Measurements from ENCODE around the gene KITLG. TPM values are rescaled to one million over a fixed set of nuclear protein-coding genes. Genes with fewer than 3 reads are reported as not detected.

Gene KITLG
- total RNA-seq, 1 experiment from 2014 or later: 570 TPM

GRCh38 chr12:88577537-88577936, 2.7 kb downstream of the KITLG start (continued):
- TF ChIP-seq, protein P1, sequence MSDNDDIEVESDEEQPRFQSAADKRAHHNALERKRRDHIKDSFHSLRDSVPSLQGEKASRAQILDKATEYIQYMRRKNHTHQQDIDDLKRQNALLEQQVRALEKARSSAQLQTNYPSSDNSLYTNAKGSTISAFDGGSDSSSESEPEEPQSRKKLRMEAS (IDR thresholded peaks at IDR 0.05): 0 out of 2 replicates have a peak, but pooled peaks have one; percentile 8
- no peak for TF ChIP-seq EGR1 (IDR thresholded peaks at IDR 0.05; ENCODE audit: low read depth)

GRCh38 chr12:88576866-88577265, 3.4 kb downstream of the KITLG start:
- POLR2A ChIA-PET: interaction anchor here (1.6 to 5.1 kb wide), 2 partner anchors 355 to 370 kb away, joined by 4 to 53 read pairs; no protein-coding TSS in a partner anchor
- Histone ChIP-seq H3K4me3 (replicated peaks in 1 of 2; ENCODE audit: low read depth in 1 of 2, low read length in 2 of 2) (peak overlapping the region; percentile 22 to 86), H3K36me3 (ENCODE audit: control insufficient read depth in 1 of 2, insufficient read depth in 2 of 2, low read length in 2 of 2) (peaks cover 26 to 67% of the 10 kb centered on the region in 2 experiments; a peak in 3 of 4 replicates), H2AFZ (ENCODE audit: low read depth, low read length, poor library complexity, severe bottlenecking) (no peak overlapping the region), H3K79me2 (ENCODE audit: insufficient read depth, low read length) (peaks cover 100% of the 10 kb centered on the region), H3K27me3 (ENCODE audit: insufficient read depth, low read length) (no peaks in the 10 kb centered on the region), H3K4me1 (ENCODE audit: control insufficient read depth in 1 of 2, insufficient read depth in 2 of 2, low read length in 2 of 2) (peaks cover 55 to 77% of the 10 kb centered on the region in 2 experiments), H3K9me3 (ENCODE audit: control insufficient read depth in 1 of 2, insufficient read depth in 1 of 2, low read depth in 1 of 2, low read length in 2 of 2) (no peaks in the 10 kb centered on the region), H3K9me2 (ENCODE audit: insufficient read depth) (no peaks in the 10 kb centered on the region), H3K9ac (ENCODE audit: low read length) (peak overlapping the region; percentile 21), H3K4me2 (ENCODE audit: low read length) (peak overlapping the region; percentile 85), H4K20me1 (ENCODE audit: insufficient read depth) (peaks cover 68% of the 10 kb centered on the region), H3K27ac (ENCODE audit: low read depth, low read length) (peak overlapping the region; percentile 93; the same call in 1 of the 2 replicates)
- no peak for DNase-seq (ENCODE audit: low read depth, low spot score)
- RAD21 ChIA-PET (ENCODE audit: low non-redundant PET in 1 of 2, low total read pairs in 2 of 2, uncharacterized antibody in 2 of 2, unreplicated experiment in 2 of 2): no interaction called here
- ATAC-seq: no peak
- intact Hi-C loops (cut with micrococcal nuclease): loop anchor here (5.0 to 10.0 kb wide), 2 partner anchors 355 to 388 kb away; no protein-coding TSS in a partner anchor
- TF ChIP-seq CTCF (IDR thresholded peaks at IDR 0.05 in 2 of 3, conservative IDR thresholded peaks at IDR 0.05 in 1 of 3; ENCODE audit: borderline replicate concordance in 1 of 3, insufficient read depth in 1 of 3, low read depth in 2 of 3, low read length in 2 of 3): no peak
- 0 out of 2 replicates have a peak, but pooled peaks have one; percentile 22 for TF ChIP-seq JUND (IDR thresholded peaks at IDR 0.05)
- no peak for TF ChIP-seq POLR2A (IDR thresholded peaks at IDR 0.05; ENCODE audit: borderline replicate concordance, extremely low read depth, insufficient read depth, insufficient read length)
- CTCF ChIA-PET: no interaction called here
- BruUV-seq (replicated peaks): no TSS peak

Measured in HCT116 (cell line).